Chondrocyte (in vitro differentiated cells): ENCODE measurements around the gene MDFIC2. TPM values are rescaled to one million over a fixed set of nuclear protein-coding genes. Genes with fewer than 3 reads are reported as not detected.

Source experiments
- DNase-seq: peaks from one replicate; pipeline ENCODE4 v3.0.0; 2021; ENCODE audit warnings: mixed read lengths, low spot score
- H3K27ac Mint-ChIP-seq: one replicate; pipeline ENCODE4 v1.8.0; 2021; ENCODE audit warnings: mild to moderate bottlenecking, moderate library complexity, mixed read lengths; ENCODE audit not compliant: unreplicated experiment
- H3K27me3 Mint-ChIP-seq: 2 replicates; pipeline ENCODE4 v1.8.0; 2021; ENCODE audit warnings: low read depth, mixed read lengths
- H3K36me3 Mint-ChIP-seq: 2 replicates; pipeline ENCODE4 v1.8.0; 2021; ENCODE audit warnings: low read depth, mixed read lengths
- H3K4me1 Mint-ChIP-seq: 2 replicates; pipeline ENCODE4 v1.8.0; 2021; ENCODE audit warnings: low read depth, mild to moderate bottlenecking, mixed read lengths
- H3K4me3 Mint-ChIP-seq: one replicate; pipeline ENCODE4 v1.8.0; 2021; ENCODE audit warnings: mild to moderate bottlenecking, moderate library complexity, mixed read lengths; ENCODE audit not compliant: unreplicated experiment
- H3K9me3 Mint-ChIP-seq: 2 replicates; pipeline ENCODE4 v1.8.0; 2021; ENCODE audit warnings: low read depth, mixed read lengths
- CTCF ChIP-seq: fragments of 200-600 bp; sonication (generic); IDR thresholded peaks from 2 replicates; pipeline ENCODE4 v1.5.0; 2021; ENCODE audit warnings: antibody characterized with exemption, mild to moderate bottlenecking, moderate library complexity
- total RNA-seq: library from RNA; stranded (reverse); gene quantifications from 3 replicates; pipeline ENCODE4 v1.2.1, GENCODE V29; 2021

MDFIC2 gene
- total RNA-seq, 1 donor from 2014 or later, result not detected

- Mint-ChIP-seq H3K4me1 (no peaks in the 10 kb centered on the region), H3K9me3 (no peaks in the 10 kb centered on the region), H3K27ac (no peak overlapping the region)
These were observed 136.2 kb downstream of the MDFIC2 start for GRCh38 chr3:70176224-70176623.

GRCh38 chr3:70156808-70157207, 155.6 kb downstream of the MDFIC2 start:
- no peak for TF ChIP-seq CTCF
- Mint-ChIP-seq H3K4me3 (no peak overlapping the region), H3K27me3 (peaks cover 48% of the 10 kb centered on the region), H3K27ac (no peak overlapping the region), H3K36me3 (no peaks in the 10 kb centered on the region), H3K9me3 (no peaks in the 10 kb centered on the region), H3K4me1 (no peaks in the 10 kb centered on the region)
- no peak for DNase-seq

More at GRCh38 chr3:70176224-70176623, 136.2 kb downstream of the MDFIC2 start:
- no peak for DNase-seq
- Mint-ChIP-seq H3K36me3 (no peaks in the 10 kb centered on the region), H3K27me3 (peaks cover 32% of the 10 kb centered on the region), H3K4me3 (no peak overlapping the region)
- no peak for TF ChIP-seq CTCF

- Mint-ChIP-seq H3K4me3 (no peak overlapping the region), H3K36me3 (no peaks in the 10 kb centered on the region), H3K27me3 (peaks cover 38% of the 10 kb centered on the region), H3K9me3 (peaks cover 5% of the 10 kb centered on the region), H3K4me1 (no peaks in the 10 kb centered on the region), H3K27ac (no peak overlapping the region)
- TF ChIP-seq CTCF, result no peak
- DNase-seq, result no peak
These were observed 161.8 kb downstream of the MDFIC2 start for GRCh38 chr3:70150599-70150998.

- Mint-ChIP-seq H3K4me3 (no peak overlapping the region), H3K4me1 (no peaks in the 10 kb centered on the region), H3K27me3 (peaks cover 45% of the 10 kb centered on the region), H3K36me3 (peaks cover 5% of the 10 kb centered on the region), H3K9me3 (peaks cover 10% of the 10 kb centered on the region), H3K27ac (no peak overlapping the region)
- TF ChIP-seq CTCF, result no peak
- no peak for DNase-seq
These were observed 162.6 kb downstream of the MDFIC2 start for GRCh38 chr3:70149714-70150400.
